Gastroesophageal sphincter (tissue), 3 donors: ENCODE results near the gene AUTS2.

Source experiments
- EP300 ChIP-seq: sonication (generic); formaldehyde crosslinking; IDR thresholded peaks from one replicate; pipeline ENCODE4 v1.6.1; 2017; ENCODE audit warnings: antibody characterized with exemption, mild to moderate bottlenecking
- POLR2A ChIP-seq, 2 donors: fragments of 450-650 bp; IDR thresholded peaks; one replicate each; pipeline ENCODE4 v1.6.1; 2017; ENCODE audit warnings: antibody characterized with exemption in 2 of 2, mild to moderate bottlenecking in 2 of 2, moderate library complexity in 1 of 2
- POLR2AphosphoS5 ChIP-seq: sonication (generic); formaldehyde crosslinking; IDR thresholded peaks from one replicate; pipeline ENCODE4 v1.6.1; 2017; ENCODE audit warnings: antibody characterized with exemption
- TF ChIP-seq, protein P1 (sequence below), 4 experiments: fragments of 200-600 bp in 2 of 4; fragments of 450-650 bp in 2 of 4; sonication (generic) in 1 of 4; IDR thresholded peaks; one replicate each; pipeline ENCODE4 v1.5.1; 2017 to 2019; ENCODE audit warnings: antibody characterized with exemption in 4 of 4, mild to moderate bottlenecking in 2 of 4, moderate library complexity in 2 of 4

GRCh38 chr7:70620333-70621055, 1022.2 kb downstream of the AUTS2 start:
- TF ChIP-seq, protein P1, sequence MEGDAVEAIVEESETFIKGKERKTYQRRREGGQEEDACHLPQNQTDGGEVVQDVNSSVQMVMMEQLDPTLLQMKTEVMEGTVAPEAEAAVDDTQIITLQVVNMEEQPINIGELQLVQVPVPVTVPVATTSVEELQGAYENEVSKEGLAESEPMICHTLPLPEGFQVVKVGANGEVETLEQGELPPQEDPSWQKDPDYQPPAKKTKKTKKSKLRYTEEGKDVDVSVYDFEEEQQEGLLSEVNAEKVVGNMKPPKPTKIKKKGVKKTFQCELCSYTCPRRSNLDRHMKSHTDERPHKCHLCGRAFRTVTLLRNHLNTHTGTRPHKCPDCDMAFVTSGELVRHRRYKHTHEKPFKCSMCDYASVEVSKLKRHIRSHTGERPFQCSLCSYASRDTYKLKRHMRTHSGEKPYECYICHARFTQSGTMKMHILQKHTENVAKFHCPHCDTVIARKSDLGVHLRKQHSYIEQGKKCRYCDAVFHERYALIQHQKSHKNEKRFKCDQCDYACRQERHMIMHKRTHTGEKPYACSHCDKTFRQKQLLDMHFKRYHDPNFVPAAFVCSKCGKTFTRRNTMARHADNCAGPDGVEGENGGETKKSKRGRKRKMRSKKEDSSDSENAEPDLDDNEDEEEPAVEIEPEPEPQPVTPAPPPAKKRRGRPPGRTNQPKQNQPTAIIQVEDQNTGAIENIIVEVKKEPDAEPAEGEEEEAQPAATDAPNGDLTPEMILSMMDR (IDR thresholded peaks at IDR 0.05): no peak
- TF ChIP-seq POLR2AphosphoS5 (no peak), POLR2A (IDR thresholded peaks at IDR 0.05) (no peak), EP300 (no peak)
